Neural crest cell (in vitro differentiated cells): Measurements from ENCODE around the gene ATP1A1. TPM values are rescaled to one million over a fixed set of nuclear protein-coding genes. Genes with fewer than 3 reads are reported as not detected.

Source experiments
- DNase-seq: peaks from one replicate; pipeline ENCODE4 v3.0.0; 2021; ENCODE audit warnings: low read depth, mixed read lengths, low spot score
- H3K27ac Mint-ChIP-seq: one replicate; pipeline ENCODE4 v1.8.0; 2021; ENCODE audit warnings: mild to moderate bottlenecking, mixed read lengths; ENCODE audit not compliant: unreplicated experiment
- H3K27me3 Mint-ChIP-seq: 2 replicates; pipeline ENCODE4 v1.8.0; 2021; ENCODE audit warnings: low read depth, mild to moderate bottlenecking, mixed read lengths
- H3K36me3 Mint-ChIP-seq: 2 replicates; pipeline ENCODE4 v1.8.0; 2021; ENCODE audit warnings: low read depth, mild to moderate bottlenecking, mixed read lengths
- H3K4me1 Mint-ChIP-seq: 2 replicates; pipeline ENCODE4 v1.8.0; 2021; ENCODE audit warnings: mixed read lengths
- H3K4me3 Mint-ChIP-seq: one replicate; pipeline ENCODE4 v1.8.0; 2021; ENCODE audit warnings: mild to moderate bottlenecking, mixed read lengths
- H3K9me3 Mint-ChIP-seq: 2 replicates; pipeline ENCODE4 v1.8.0; 2021; ENCODE audit warnings: mixed read lengths
- CTCF ChIP-seq: fragments of 200-600 bp; sonication (generic); conservative IDR thresholded peaks from 2 replicates; pipeline ENCODE4 v1.5.0; 2021; ENCODE audit warnings: antibody characterized with exemption, mild to moderate bottlenecking
- total RNA-seq: library from RNA; stranded (reverse); gene quantifications from 2 replicates; pipeline ENCODE4 v1.2.1, GENCODE V29; 2021

ATP1A1 gene
- total RNA-seq, 1 donor from 2014 or later = 176 TPM

- Mint-ChIP-seq H3K4me3 (no peak overlapping the region), H3K4me1 (no peaks in the 10 kb centered on the region), H3K27ac (no peak overlapping the region), H3K36me3 (peaks cover 45% of the 10 kb centered on the region), H3K27me3 (no peaks in the 10 kb centered on the region), H3K9me3 (no peaks in the 10 kb centered on the region)
- DNase-seq = no peak
- no peak for TF ChIP-seq CTCF
Observed at GRCh38 chr1:116392717-116393404, 19.8 kb downstream of the ATP1A1 start.

DNA sequence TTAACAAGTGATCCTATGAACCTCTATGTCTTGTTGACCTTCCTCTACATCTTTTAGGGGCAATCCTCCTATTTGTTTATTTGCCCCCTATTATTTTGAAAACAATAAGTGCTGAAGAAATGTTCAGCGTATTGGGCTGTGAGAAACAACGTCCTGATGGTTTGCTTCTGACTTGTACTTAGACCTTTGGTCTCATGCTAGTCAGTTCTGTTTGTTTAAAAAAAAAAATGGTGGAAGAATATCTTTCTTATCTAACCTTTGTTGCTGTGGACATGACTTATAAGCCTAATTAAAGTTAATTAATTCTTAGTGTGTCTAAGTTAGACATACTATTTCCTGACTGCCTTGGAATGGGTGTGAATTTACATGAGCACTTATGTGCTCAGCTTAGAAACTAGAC is 20.7 kb downstream of the ATP1A1 start:
- Mint-ChIP-seq H3K4me3 (no peak overlapping the region), H3K36me3 (peaks cover 48% of the 10 kb centered on the region), H3K27ac (no peak overlapping the region)

DNA sequence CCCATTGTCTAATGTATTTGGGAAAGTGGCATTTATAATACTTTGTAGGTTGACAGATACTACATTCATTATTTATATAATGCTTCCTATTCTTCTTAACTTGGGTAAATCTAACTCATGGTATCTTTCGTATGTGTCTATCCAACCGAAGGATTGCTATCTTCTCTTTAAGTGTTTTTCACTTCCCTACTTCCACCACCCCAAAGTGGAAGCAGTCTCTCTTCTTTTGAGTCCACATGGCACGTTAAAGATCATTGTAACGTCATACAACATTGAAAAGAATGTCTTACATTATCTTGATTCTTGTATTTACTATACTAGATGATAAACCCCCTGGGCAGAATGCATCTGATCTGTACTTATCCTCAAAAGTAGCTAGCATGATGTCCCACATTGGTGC is 21.2 kb downstream of the ATP1A1 start:
- DNase-seq = no peak
- no peaks in the 10 kb centered on the region for H3K4me1 Mint-ChIP-seq
- peaks cover 50% of the 10 kb centered on the region for H3K36me3 Mint-ChIP-seq
- H3K4me3 Mint-ChIP-seq = no peak overlapping the region
- TF ChIP-seq CTCF = no peak
- no peaks in the 10 kb centered on the region for H3K27me3 Mint-ChIP-seq
- no peak overlapping the region for H3K27ac Mint-ChIP-seq
- H3K9me3 Mint-ChIP-seq = no peaks in the 10 kb centered on the region

More for the DNA sequence above, 20.7 kb downstream of the ATP1A1 start:
- DNase-seq = no peak
- Mint-ChIP-seq H3K27me3 (no peaks in the 10 kb centered on the region), H3K9me3 (no peaks in the 10 kb centered on the region), H3K4me1 (no peaks in the 10 kb centered on the region)
- no peak for TF ChIP-seq CTCF

- H3K4me1 Mint-ChIP-seq = no peaks in the 10 kb centered on the region
- H3K9me3 Mint-ChIP-seq = no peaks in the 10 kb centered on the region
- H3K36me3 Mint-ChIP-seq = peaks cover 47% of the 10 kb centered on the region
- DNase-seq = no peak
- no peaks in the 10 kb centered on the region for H3K27me3 Mint-ChIP-seq
- no peak overlapping the region for H3K27ac Mint-ChIP-seq
- no peak overlapping the region for H3K4me3 Mint-ChIP-seq
- TF ChIP-seq CTCF = no peak
Observed at GRCh38 chr1:116396769-116397168, 23.7 kb downstream of the ATP1A1 start.

GRCh38 chr1:116397728-116398127 is 24.7 kb downstream of the ATP1A1 start:
- H3K4me1 Mint-ChIP-seq = no peaks in the 10 kb centered on the region
- no peak for DNase-seq
- TF ChIP-seq CTCF = no peak
- H3K4me3 Mint-ChIP-seq = no peak overlapping the region
- H3K27ac Mint-ChIP-seq = no peak overlapping the region
- peaks cover 47% of the 10 kb centered on the region for H3K36me3 Mint-ChIP-seq
- H3K27me3 Mint-ChIP-seq = no peaks in the 10 kb centered on the region
- H3K9me3 Mint-ChIP-seq = no peaks in the 10 kb centered on the region
